Hematopoietic multipotent progenitor cell treated with erythropoietin and hydrocortisone succinate and interleukin-3 and kit ligand, for 4 days (in vitro differentiated cells): ENCODE measurements around the gene CDH22.

Experiments used
- DNase-seq: peaks from one replicate; pipeline ENCODE4 v3.0.0-alpha.2; 2015

Gene CDH22

GRCh38 chr20:46233701-46234100 lies 74.6 kb downstream of the CDH22 start:
- no peak for DNase-seq

GRCh38 chr20:46232539-46232938 lies 75.8 kb downstream of the CDH22 start:
- no peak for DNase-seq

- peak; percentile 59 for DNase-seq
Observed at GRCh38 chr20:46230801-46231282, 77.5 kb downstream of the CDH22 start.

GRCh38 chr20:46230106-46230491 lies 78.2 kb downstream of the CDH22 start:
- DNase-seq = no peak

- DNase-seq = peak; percentile 53
Observed at GRCh38 chr20:46229478-46230105, 78.7 kb downstream of the CDH22 start.

GRCh38 chr20:46228670-46229069 lies 79.6 kb downstream of the CDH22 start:
- no peak for DNase-seq

GRCh38 chr20:46227272-46227767 lies 81.0 kb downstream of the CDH22 start:
- no peak for DNase-seq

- DNase-seq = no peak
Observed at GRCh38 chr20:46226602-46227001, 81.7 kb downstream of the CDH22 start.

GRCh38 chr20:46222521-46223007 lies 85.7 kb downstream of the CDH22 start:
- DNase-seq = no peak

GRCh38 chr20:46221256-46221833 lies 87.0 kb downstream of the CDH22 start:
- DNase-seq = peak; percentile 46

- DNase-seq = no peak
Observed at GRCh38 chr20:46220455-46221207, 87.7 kb downstream of the CDH22 start.

GRCh38 chr20:46219920-46220319 lies 88.4 kb downstream of the CDH22 start:
- DNase-seq = no peak

- no peak for DNase-seq
Observed at GRCh38 chr20:46219190-46219589, 89.1 kb downstream of the CDH22 start.

GRCh38 chr20:46218656-46219055 lies 89.6 kb downstream of the CDH22 start:
- DNase-seq = no peak

GRCh38 chr20:46217583-46217982 lies 90.7 kb downstream of the CDH22 start:
- no peak for DNase-seq

GRCh38 chr20:46216770-46217464 lies 91.4 kb downstream of the CDH22 start:
- DNase-seq = no peak

GRCh38 chr20:46215913-46216707 lies 92.2 kb downstream of the CDH22 start:
- DNase-seq = peak; percentile 99

- no peak for DNase-seq
Observed at GRCh38 chr20:46214824-46215488, 93.3 kb downstream of the CDH22 start.

GRCh38 chr20:46213946-46214823 lies 94.1 kb downstream of the CDH22 start:
- no peak for DNase-seq

- DNase-seq = no peak
Observed at GRCh38 chr20:46212876-46213275, 95.4 kb downstream of the CDH22 start.

- DNase-seq = no peak
Observed at GRCh38 chr20:46212252-46212651, 96.0 kb downstream of the CDH22 start.
